A673 (cell line): ENCODE results near the gene OR9Q1. TPM values are rescaled to one million over a fixed set of nuclear protein-coding genes. Genes with fewer than 3 reads are reported as not detected.

Source experiments
- BruUV-seq: library from RNA; stranded (reverse); fragments of 400-500 nt; replicated peaks from 2 replicates; lab custom pipeline; 2021; lab: Mats Ljungman, UMichigan
- CTCF ChIA-PET: fragments of 300-600 bp; sonication (Branson Sonifier 250); formaldehyde crosslinking; loops from one replicate; lab custom pipeline; 2022; ENCODE audit warnings: antibody characterized with exemption; lab: Charles Lee
- POLR2A ChIA-PET: fragments of 300-600 bp; sonication (Branson Sonifier 250); formaldehyde crosslinking; loops from one replicate; lab custom pipeline; 2022; ENCODE audit warnings: antibody characterized with exemption; ENCODE audit not compliant: low non-redundant PET; lab: Charles Lee
- DNase-seq: peaks from one replicate; pipeline ENCODE4 v3.0.0-alpha.2; 2015; ENCODE audit warnings: low spot score
- H3K27ac ChIP-seq: fragments of 200-600 bp; sonication (generic); 2 replicates; pipeline ENCODE4 v1.5.1; 2016; ENCODE audit warnings: mixed run types, low read depth, mild to moderate bottlenecking, mixed read lengths, antibody characterized with exemption, low read length; ENCODE audit not compliant: poor library complexity, severe bottlenecking
- H3K27me3 ChIP-seq: fragments of 200-600 bp; sonication (generic); replicated peaks from 2 replicates; pipeline ENCODE4 v1.6.1; 2017; ENCODE audit warnings: mixed run types, low read depth, mild to moderate bottlenecking, mixed read lengths, antibody characterized with exemption, low read length; ENCODE audit not compliant: insufficient read depth, poor library complexity
- H3K36me3 ChIP-seq: fragments of 200-600 bp; sonication (generic); 2 replicates; pipeline ENCODE4 v1.6.1; 2016; ENCODE audit warnings: mixed run types, mild to moderate bottlenecking, mixed read lengths, antibody characterized with exemption, low read length; ENCODE audit not compliant: insufficient read depth, poor library complexity, severe bottlenecking
- H3K4me1 ChIP-seq: fragments of 200-600 bp; sonication (generic); 2 replicates; pipeline ENCODE4 v1.6.1; 2017; ENCODE audit warnings: mixed run types, mild to moderate bottlenecking, mixed read lengths, antibody characterized with exemption, low read length; ENCODE audit not compliant: insufficient read depth, poor library complexity, severe bottlenecking
- H3K4me3 ChIP-seq: fragments of 200-600 bp; sonication (generic); 2 replicates; pipeline ENCODE4 v1.5.1; 2016; ENCODE audit warnings: low read depth, mixed run types, mild to moderate bottlenecking, mixed read lengths, low read length; ENCODE audit not compliant: poor library complexity, severe bottlenecking
- H3K9me3 ChIP-seq: fragments of 200-600 bp; sonication (generic); 2 replicates; pipeline ENCODE4 v1.6.1; 2016; ENCODE audit warnings: mixed run types, low read depth, mild to moderate bottlenecking, mixed read lengths, antibody characterized with exemption, low read length; ENCODE audit not compliant: poor library complexity, severe bottlenecking
- EZH2 ChIP-seq: fragments of 200-600 bp; sonication (generic); IDR thresholded peaks from 2 replicates; pipeline ENCODE4 v1.6.1; 2017; ENCODE audit warnings: borderline replicate concordance, low read depth, mild to moderate bottlenecking, mixed read lengths, antibody characterized with exemption, low read length; ENCODE audit not compliant: poor library complexity, severe bottlenecking
- intact Hi-C: fragments of 100-400 bp; cut with micrococcal nuclease; formaldehyde crosslinking; loops from one replicate; pipeline ENCODE4 v1.10.0; 2022; ENCODE audit not compliant: unreplicated experiment
- total RNA-seq: library from RNA; stranded (reverse); gene quantifications from 2 replicates; pipeline ENCODE4 v1.2.3, GENCODE V29; 2021
- TF ChIP-seq, protein P1 (sequence below): fragments of 300-800, 200-600 bp; sonication (generic); conservative IDR thresholded peaks from 2 replicates; pipeline ENCODE4 v1.5.1; 2017; ENCODE audit warnings: low read depth, mild to moderate bottlenecking, antibody characterized with exemption, low read length, moderate library complexity, mixed read lengths

Gene OR9Q1
- total RNA-seq, 1 experiment from 2014 or later = not detected

DNA sequence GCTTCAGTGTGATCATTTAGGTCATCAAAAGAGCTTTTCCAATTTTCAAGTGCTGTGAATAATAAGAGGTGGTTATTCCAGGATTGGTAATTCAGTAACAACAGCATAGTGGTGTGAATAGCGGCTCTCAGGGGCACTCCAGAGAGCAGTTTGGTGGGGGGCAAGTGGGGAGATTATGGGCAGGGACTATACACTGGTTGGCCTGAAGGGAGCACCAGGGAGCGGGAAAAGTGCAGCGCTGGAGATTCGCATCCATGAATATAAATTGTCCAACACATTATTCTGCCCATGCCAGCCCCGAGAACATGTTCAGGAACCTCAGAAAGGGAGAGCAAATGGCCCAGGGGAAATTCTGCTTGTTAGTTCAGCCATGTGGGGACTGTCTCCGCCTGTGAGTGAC, 45.0 kb downstream of the OR9Q1 start:
- BruUV-seq = no TSS peak
- TF ChIP-seq, protein P1, sequence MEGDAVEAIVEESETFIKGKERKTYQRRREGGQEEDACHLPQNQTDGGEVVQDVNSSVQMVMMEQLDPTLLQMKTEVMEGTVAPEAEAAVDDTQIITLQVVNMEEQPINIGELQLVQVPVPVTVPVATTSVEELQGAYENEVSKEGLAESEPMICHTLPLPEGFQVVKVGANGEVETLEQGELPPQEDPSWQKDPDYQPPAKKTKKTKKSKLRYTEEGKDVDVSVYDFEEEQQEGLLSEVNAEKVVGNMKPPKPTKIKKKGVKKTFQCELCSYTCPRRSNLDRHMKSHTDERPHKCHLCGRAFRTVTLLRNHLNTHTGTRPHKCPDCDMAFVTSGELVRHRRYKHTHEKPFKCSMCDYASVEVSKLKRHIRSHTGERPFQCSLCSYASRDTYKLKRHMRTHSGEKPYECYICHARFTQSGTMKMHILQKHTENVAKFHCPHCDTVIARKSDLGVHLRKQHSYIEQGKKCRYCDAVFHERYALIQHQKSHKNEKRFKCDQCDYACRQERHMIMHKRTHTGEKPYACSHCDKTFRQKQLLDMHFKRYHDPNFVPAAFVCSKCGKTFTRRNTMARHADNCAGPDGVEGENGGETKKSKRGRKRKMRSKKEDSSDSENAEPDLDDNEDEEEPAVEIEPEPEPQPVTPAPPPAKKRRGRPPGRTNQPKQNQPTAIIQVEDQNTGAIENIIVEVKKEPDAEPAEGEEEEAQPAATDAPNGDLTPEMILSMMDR = peak; percentile 48
- no peak for TF ChIP-seq EZH2

DNA sequence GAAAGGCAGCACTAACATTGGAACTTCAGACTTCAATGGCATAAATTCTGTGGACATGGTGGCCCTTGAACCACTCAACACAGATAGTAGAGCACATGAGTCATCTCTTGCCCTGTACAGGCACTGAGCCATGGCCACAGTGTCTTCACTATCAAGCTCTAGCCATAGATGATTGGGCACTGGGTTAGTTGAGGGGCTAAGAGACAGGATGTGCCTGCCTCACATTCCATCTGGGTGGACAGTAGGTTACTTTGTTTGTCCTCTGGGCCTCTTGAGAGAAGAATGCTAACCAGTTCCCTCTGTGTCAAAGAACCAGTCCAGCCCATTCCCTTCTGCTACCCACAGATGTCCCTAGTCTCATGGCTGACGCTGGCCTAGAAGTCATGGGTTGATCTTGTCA, 46.9 kb downstream of the OR9Q1 start:
- no peak for DNase-seq
- intact Hi-C loops = no loop called here
- CTCF ChIA-PET = no interaction called here
- H3K27me3 ChIP-seq = peaks cover 3% of the 10 kb centered on the region
- no peak overlapping the region for H3K27ac ChIP-seq
- POLR2A ChIA-PET = no interaction called here
- TF ChIP-seq EZH2 = no peak
- TF ChIP-seq, protein P1 = no peak
- H3K36me3 ChIP-seq = no peaks in the 10 kb centered on the region
- no TSS peak for BruUV-seq
- H3K4me1 ChIP-seq = no peaks in the 10 kb centered on the region
- no peaks in the 10 kb centered on the region for H3K9me3 ChIP-seq
- no peak overlapping the region for H3K4me3 ChIP-seq

More for the DNA sequence above, 45.0 kb downstream of the OR9Q1 start:
- Histone ChIP-seq H3K27ac (no peak overlapping the region), H3K9me3 (no peaks in the 10 kb centered on the region), H3K27me3 (peaks cover 3% of the 10 kb centered on the region), H3K36me3 (no peaks in the 10 kb centered on the region), H3K4me3 (no peak overlapping the region), H3K4me1 (no peaks in the 10 kb centered on the region)
- intact Hi-C loops = loop anchor here (10.0 kb wide), 1 partner anchor 244 kb away; no protein-coding TSS in a partner anchor
- CTCF ChIA-PET = no interaction called here
- DNase-seq = peak; percentile 40
- POLR2A ChIA-PET = no interaction called here

DNA sequence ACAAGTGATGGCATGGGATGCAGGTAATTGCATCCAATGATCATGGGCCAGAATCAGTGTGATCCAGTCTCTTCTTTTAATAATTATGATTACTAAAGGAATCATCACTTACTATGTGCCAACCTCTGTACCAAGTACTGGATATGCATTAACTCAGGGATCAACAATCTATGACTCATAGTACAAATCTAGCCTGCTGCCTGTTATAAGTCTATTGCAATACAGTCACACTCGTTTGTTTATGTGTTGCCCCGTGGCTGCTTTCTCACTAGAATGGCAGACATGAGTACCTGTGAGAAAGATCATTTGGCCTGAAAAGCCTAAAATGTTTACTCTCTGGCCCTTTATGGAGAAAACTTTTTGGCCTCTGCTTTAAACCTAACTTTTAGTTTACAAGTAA, 52.1 kb downstream of the OR9Q1 start:
- Histone ChIP-seq H3K36me3 (no peaks in the 10 kb centered on the region), H3K9me3 (no peaks in the 10 kb centered on the region), H3K4me3 (no peak overlapping the region), H3K4me1 (no peaks in the 10 kb centered on the region), H3K27me3 (no peaks in the 10 kb centered on the region), H3K27ac (no peak overlapping the region)
- intact Hi-C loops = no loop called here
- TF ChIP-seq, protein P1 = no peak
- no peak for TF ChIP-seq EZH2
- no peak for DNase-seq
- CTCF ChIA-PET = no interaction called here
- POLR2A ChIA-PET = no interaction called here
- no TSS peak for BruUV-seq
